Fibroblast of lung (primary cell): ENCODE measurements around the gene TRIM40. TPM values are rescaled to one million over a fixed set of nuclear protein-coding genes. Genes with fewer than 3 reads are reported as not detected.

Experiments used
- DNase-seq, 2 donors: peaks; one replicate each; pipeline versions ENCODE4 v3.0.0 to v3.0.0-alpha.2; 2010; ENCODE audit warnings: low read depth in 2 of 2
- H2AFZ ChIP-seq: 2 replicates; pipeline ENCODE4 v1.5.1; 2012; ENCODE audit warnings: low read length, control low read depth, inconsistent platforms
- H3K27ac ChIP-seq: 2 replicates; pipeline ENCODE4 v1.5.1; 2011; ENCODE audit warnings: low read length, control low read depth; ENCODE audit not compliant: insufficient read depth
- H3K27me3 ChIP-seq: 2 replicates; pipeline ENCODE4 v1.5.1; 2011; ENCODE audit warnings: mild to moderate bottlenecking, low read length; ENCODE audit not compliant: control insufficient read depth, insufficient read depth
- H3K36me3 ChIP-seq: 2 replicates; pipeline ENCODE4 v1.5.1; 2011; ENCODE audit warnings: low read length; ENCODE audit not compliant: control insufficient read depth, insufficient read depth
- H3K4me1 ChIP-seq: 2 replicates; pipeline ENCODE4 v1.5.1; 2011; ENCODE audit warnings: low read length; ENCODE audit not compliant: control insufficient read depth, insufficient read depth; ENCODE audit errors: extremely low read depth
- H3K4me2 ChIP-seq: 2 replicates; pipeline ENCODE4 v1.5.1; 2011; ENCODE audit warnings: low read length, control low read depth; ENCODE audit not compliant: insufficient read depth; ENCODE audit errors: extremely low read depth
- H3K4me3 ChIP-seq, 4 experiments: fragments of 200-600 bp in 1 of 4; sonication (generic) in 1 of 4; replicated peaks in 1 of 4; 2 replicates each; pipeline ENCODE4 v1.5.1; 2011 to 2016; ENCODE audit warnings: low read length in 4 of 4, low read depth in 3 of 4, mild to moderate bottlenecking in 3 of 4, control low read depth in 2 of 4, inconsistent platforms in 1 of 4, mixed read lengths in 1 of 4; ENCODE audit not compliant: insufficient read depth in 1 of 4; ENCODE audit errors: control extremely low read depth in 1 of 4
- H3K79me2 ChIP-seq: 2 replicates; pipeline ENCODE4 v1.5.1; 2012; ENCODE audit warnings: mild to moderate bottlenecking, low read length, inconsistent platforms; ENCODE audit not compliant: control insufficient read depth, insufficient read depth
- H3K9ac ChIP-seq: 2 replicates; pipeline ENCODE4 v1.5.1; 2011; ENCODE audit warnings: mild to moderate bottlenecking, low read length, control low read depth; ENCODE audit not compliant: insufficient read depth
- H3K9me3 ChIP-seq: 2 replicates; pipeline ENCODE4 v1.5.1; 2012; ENCODE audit warnings: low read depth, low read length; ENCODE audit not compliant: control insufficient read depth, insufficient read depth
- H4K20me1 ChIP-seq: 2 replicates; pipeline ENCODE4 v1.5.1; 2011; ENCODE audit warnings: low read length; ENCODE audit not compliant: control insufficient read depth, insufficient read depth; ENCODE audit errors: extremely low read depth
- EZH2 ChIP-seq: IDR thresholded peaks from 2 replicates; pipeline ENCODE4 v1.5.1; 2012; ENCODE audit warnings: low read length, control low read depth, mild to moderate bottlenecking; ENCODE audit errors: missing control alignments
- polyA plus RNA-seq, 2 donors: library from polyadenylated mRNA; depleted of rRNA in 1 of 2; stranded (reverse) in 1 of 2; unstranded in 1 of 2; fragments of >200 nt; gene quantifications; 2 replicates each; pipeline ENCODE4 v1.2.1, GENCODE V29; 2011 to 2012; ENCODE audit warnings: missing spikeins in 1 of 2
- total RNA-seq: library from RNA; depleted of rRNA; stranded (reverse); fragments of >200 nt; gene quantifications from 2 replicates; pipeline ENCODE4 v1.2.1, GENCODE V29; 2014
- TF ChIP-seq, protein P1 (sequence below), 2 donors: IDR thresholded peaks in 1 of 2; conservative IDR thresholded peaks in 1 of 2; 1 replicate in 1 of 2; 2 replicates in 1 of 2; pipeline ENCODE4 v1.5.1; 2011 to 2012; ENCODE audit warnings: low read length in 2 of 2, control low read depth in 1 of 2, inconsistent platforms in 1 of 2, low read depth in 1 of 2, mild to moderate bottlenecking in 1 of 2

TRIM40 gene
- total and polyA plus RNA-seq, 2 donors (not counting 1 experiment from before 2014, with no cell fraction given): not detected

DNA sequence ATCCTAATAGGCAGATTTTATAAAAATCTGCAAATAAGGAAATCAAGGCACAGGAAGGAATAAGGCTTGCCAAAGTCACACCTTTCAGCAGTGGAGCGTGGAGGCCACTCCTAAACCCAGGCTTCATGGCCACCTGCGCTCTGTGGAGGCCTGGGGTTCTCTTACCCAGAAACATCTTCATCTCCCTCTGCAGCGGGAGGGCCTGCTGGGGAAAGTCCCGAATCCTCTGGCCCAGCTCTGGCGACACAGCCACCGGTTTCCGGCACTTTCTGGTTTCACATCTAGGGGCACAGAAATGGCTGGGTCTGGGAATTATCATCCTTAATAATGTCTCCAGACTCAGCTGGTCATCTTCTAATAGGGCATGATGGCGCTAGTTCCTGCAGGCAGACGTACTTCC lies 20.8 kb downstream of the TRIM40 start:
- no peak overlapping the region for H3K27ac ChIP-seq
- H3K79me2 ChIP-seq: no peaks in the 10 kb centered on the region
- no peak for DNase-seq
- no peak overlapping the region for H3K4me2 ChIP-seq
- no peak overlapping the region for H2AFZ ChIP-seq
- H3K9me3 ChIP-seq: no peaks in the 10 kb centered on the region
- H4K20me1 ChIP-seq: no peaks in the 10 kb centered on the region
- H3K4me1 ChIP-seq: peaks cover 6% of the 10 kb centered on the region
- TF ChIP-seq EZH2: no peak
- TF ChIP-seq, protein P1, sequence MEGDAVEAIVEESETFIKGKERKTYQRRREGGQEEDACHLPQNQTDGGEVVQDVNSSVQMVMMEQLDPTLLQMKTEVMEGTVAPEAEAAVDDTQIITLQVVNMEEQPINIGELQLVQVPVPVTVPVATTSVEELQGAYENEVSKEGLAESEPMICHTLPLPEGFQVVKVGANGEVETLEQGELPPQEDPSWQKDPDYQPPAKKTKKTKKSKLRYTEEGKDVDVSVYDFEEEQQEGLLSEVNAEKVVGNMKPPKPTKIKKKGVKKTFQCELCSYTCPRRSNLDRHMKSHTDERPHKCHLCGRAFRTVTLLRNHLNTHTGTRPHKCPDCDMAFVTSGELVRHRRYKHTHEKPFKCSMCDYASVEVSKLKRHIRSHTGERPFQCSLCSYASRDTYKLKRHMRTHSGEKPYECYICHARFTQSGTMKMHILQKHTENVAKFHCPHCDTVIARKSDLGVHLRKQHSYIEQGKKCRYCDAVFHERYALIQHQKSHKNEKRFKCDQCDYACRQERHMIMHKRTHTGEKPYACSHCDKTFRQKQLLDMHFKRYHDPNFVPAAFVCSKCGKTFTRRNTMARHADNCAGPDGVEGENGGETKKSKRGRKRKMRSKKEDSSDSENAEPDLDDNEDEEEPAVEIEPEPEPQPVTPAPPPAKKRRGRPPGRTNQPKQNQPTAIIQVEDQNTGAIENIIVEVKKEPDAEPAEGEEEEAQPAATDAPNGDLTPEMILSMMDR (conservative IDR thresholded peaks at IDR 0.05 in 1 of 2, IDR thresholded peaks at IDR 0.05 in 1 of 2; ENCODE audit: low read depth in 1 of 2, low read length in 2 of 2): no peak
- H3K4me3 ChIP-seq: no peak overlapping the region
- H3K27me3 ChIP-seq: peaks cover 3% of the 10 kb centered on the region
- no peak overlapping the region for H3K9ac ChIP-seq
- H3K36me3 ChIP-seq: no peaks in the 10 kb centered on the region

DNA sequence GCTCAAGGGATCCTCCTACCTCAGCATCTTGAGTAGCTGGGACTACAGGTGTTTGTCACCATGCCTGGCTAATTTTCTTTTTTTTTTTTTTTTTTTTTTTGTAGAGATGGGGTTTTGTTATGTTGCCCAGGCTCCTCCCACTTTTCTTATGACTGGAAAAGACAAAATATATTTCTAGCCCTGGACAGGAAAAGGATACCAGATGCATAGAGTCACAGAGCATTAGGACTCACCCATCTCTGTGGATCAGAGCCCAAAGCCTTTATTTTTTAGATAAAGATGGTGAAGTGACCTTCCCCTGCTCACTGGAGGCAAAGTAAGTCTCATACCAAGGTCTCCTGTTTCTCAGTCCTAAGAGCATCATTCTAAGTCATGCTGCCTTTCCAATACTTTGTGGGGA lies 21.6 kb downstream of the TRIM40 start:
- peaks cover 6% of the 10 kb centered on the region for H3K4me1 ChIP-seq
- no peaks in the 10 kb centered on the region for H3K79me2 ChIP-seq
- DNase-seq: no peak
- H2AFZ ChIP-seq: no peak overlapping the region
- TF ChIP-seq, protein P1 (conservative IDR thresholded peaks at IDR 0.05 in 1 of 2, IDR thresholded peaks at IDR 0.05 in 1 of 2; ENCODE audit: low read depth in 1 of 2, low read length in 2 of 2): no peak
- TF ChIP-seq EZH2: no peak
- H4K20me1 ChIP-seq: no peaks in the 10 kb centered on the region
- no peak overlapping the region for H3K9ac ChIP-seq
- no peak overlapping the region for H3K27ac ChIP-seq
- no peaks in the 10 kb centered on the region for H3K9me3 ChIP-seq
- H3K4me2 ChIP-seq: no peak overlapping the region
- H3K36me3 ChIP-seq: no peaks in the 10 kb centered on the region
- H3K27me3 ChIP-seq: peaks cover 3% of the 10 kb centered on the region
- H3K4me3 ChIP-seq: no peak overlapping the region

DNA sequence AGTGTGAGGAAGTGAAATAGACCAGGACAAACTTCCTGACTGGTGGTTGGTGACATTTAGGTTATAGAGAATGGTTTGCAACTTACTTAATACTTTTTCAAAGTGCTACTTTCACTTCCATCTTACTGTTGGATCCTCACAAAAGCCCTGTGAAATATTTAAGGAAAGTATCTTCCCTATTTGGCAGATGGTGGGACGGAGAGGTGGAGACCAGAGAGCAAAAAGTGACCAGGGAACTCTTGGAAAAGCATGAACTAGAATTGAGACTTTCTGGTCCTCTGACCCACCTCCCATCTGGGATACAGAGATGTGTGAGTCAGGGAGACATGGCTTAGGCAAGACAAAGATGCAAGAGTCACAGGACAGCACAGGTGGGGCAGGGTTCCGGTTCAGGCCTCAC lies 22.1 kb downstream of the TRIM40 start:
- Histone ChIP-seq H3K4me3 (no peak overlapping the region), H3K4me1 (peaks cover 6% of the 10 kb centered on the region), H2AFZ (no peak overlapping the region), H3K36me3 (no peaks in the 10 kb centered on the region), H3K79me2 (no peaks in the 10 kb centered on the region), H3K4me2 (no peak overlapping the region), H3K9ac (no peak overlapping the region), H3K27ac (no peak overlapping the region), H3K9me3 (no peaks in the 10 kb centered on the region), H4K20me1 (no peaks in the 10 kb centered on the region), H3K27me3 (peaks cover 3% of the 10 kb centered on the region)
- TF ChIP-seq EZH2: no peak
- TF ChIP-seq, protein P1 (conservative IDR thresholded peaks at IDR 0.05 in 1 of 2, IDR thresholded peaks at IDR 0.05 in 1 of 2; ENCODE audit: low read depth in 1 of 2, low read length in 2 of 2): no peak
- DNase-seq: no peak
